Frontal cortex (tissue), 4 donors: ENCODE data around the gene ANKRD27. TPM values are rescaled to one million over a fixed set of nuclear protein-coding genes. Genes with fewer than 3 reads are reported as not detected.
"Not testable (repeated sequence)": the region's sequence is repeated elsewhere in the genome, so short reads cannot be mapped to it uniquely, and the experiment has no call there.

ENCODE experiments used
- DNase-seq, 2 donors: peaks; one replicate each; pipeline ENCODE4 v3.0.0; 2012; ENCODE audit warnings: low spot score in 2 of 2
- FAIRE-seq: peaks from 2 replicates; lab custom pipeline; 2012; peaks lifted over from hg19 to GRCh38; lab: Jason Lieb, UNC
- total RNA-seq: library from RNA; depleted of rRNA; stranded (reverse); fragments of >200 nt; gene quantifications from one replicate; pipeline ENCODE4 v1.2.3, GENCODE V29; 2014
- donor health status: control.
- donor health status: control.
- donor health status: control.

ANKRD27 gene
- total RNA-seq, 1 donor from 2014 or later: 34.2 TPM

GRCh38 chr19:32619051-32619685 is 55.8 kb downstream of the ANKRD27 start:
- DNase-seq: no peak
- FAIRE-seq: no peak

- no peak for FAIRE-seq
- DNase-seq: no peak
Observed at GRCh38 chr19:32615569-32615968, 59.4 kb downstream of the ANKRD27 start.

- DNase-seq (no peak), FAIRE-seq (no peak)
Observed at GRCh38 chr19:32614916-32615315, 60.1 kb downstream of the ANKRD27 start.

- FAIRE-seq (no peak), DNase-seq (no peak)
Observed at GRCh38 chr19:32613008-32613407, 62.0 kb downstream of the ANKRD27 start.

- no peak for DNase-seq
- no peak for FAIRE-seq
Observed at GRCh38 chr19:32611161-32611560, 63.8 kb downstream of the ANKRD27 start.

GRCh38 chr19:32607479-32607878 is 67.5 kb downstream of the ANKRD27 start:
- FAIRE-seq (no peak), DNase-seq (no peak)

- FAIRE-seq (no peak), DNase-seq (no peak)
Observed at GRCh38 chr19:32606289-32606688, 68.7 kb downstream of the ANKRD27 start.

GRCh38 chr19:32605544-32605943 is 69.4 kb downstream of the ANKRD27 start:
- no peak for DNase-seq
- no peak for FAIRE-seq

GRCh38 chr19:32603961-32604360 is 71.0 kb downstream of the ANKRD27 start:
- DNase-seq (no peak), FAIRE-seq (no peak)

- FAIRE-seq (no peak), DNase-seq (peak; percentile 39 to 49)
Observed at GRCh38 chr19:32599736-32600157, 75.2 kb downstream of the ANKRD27 start.

- FAIRE-seq (no peak), DNase-seq (no peak)
Observed at GRCh38 chr19:32599258-32599657, 75.7 kb downstream of the ANKRD27 start.

GRCh38 chr19:32598022-32598421 is 77.0 kb downstream of the ANKRD27 start:
- DNase-seq (no peak), FAIRE-seq (no peak)

- no peak for DNase-seq
- no peak for FAIRE-seq
Observed at GRCh38 chr19:32595491-32595890, 79.5 kb downstream of the ANKRD27 start.

GRCh38 chr19:32594021-32594420 is 81.0 kb downstream of the ANKRD27 start:
- FAIRE-seq (no peak), DNase-seq (no peak)

- FAIRE-seq, DNase-seq: not testable (repeated sequence)
Observed at GRCh38 chr19:32587747-32588504, 87.1 kb downstream of the ANKRD27 start.

GRCh38 chr19:32581705-32582179 is 93.2 kb downstream of the ANKRD27 start:
- FAIRE-seq (no peak), DNase-seq (no peak)

- no peak for FAIRE-seq
- peak; percentile 98 for DNase-seq
Observed at GRCh38 chr19:32580901-32581704, 93.9 kb downstream of the ANKRD27 start, which contains the start of gene PDCD5. PDCD5 (plus strand) TSS chr19:32581190; CDS start chr19:32581262, 72 bp downstream.

GRCh38 chr19:32580353-32580900 is 94.6 kb downstream of the ANKRD27 start:
- no peak for FAIRE-seq
- DNase-seq: no peak

- DNase-seq: no peak
- FAIRE-seq: no peak
Observed at GRCh38 chr19:32576790-32577189, 98.2 kb downstream of the ANKRD27 start.

- FAIRE-seq: no peak
- no peak for DNase-seq
Observed at GRCh38 chr19:32573492-32573794, 101.5 kb downstream of the ANKRD27 start.
